ENCODE results near the gene PTPRT.

Gene PTPRT

GRCh38 chr20:42159808-42160207, 1029.9 kb downstream of the PTPRT start:
- no peak for DNase-seq

- DNase-seq: no peak
Measured at GRCh38 chr20:42158272-42158671, 1031.4 kb downstream of the PTPRT start.

DNA sequence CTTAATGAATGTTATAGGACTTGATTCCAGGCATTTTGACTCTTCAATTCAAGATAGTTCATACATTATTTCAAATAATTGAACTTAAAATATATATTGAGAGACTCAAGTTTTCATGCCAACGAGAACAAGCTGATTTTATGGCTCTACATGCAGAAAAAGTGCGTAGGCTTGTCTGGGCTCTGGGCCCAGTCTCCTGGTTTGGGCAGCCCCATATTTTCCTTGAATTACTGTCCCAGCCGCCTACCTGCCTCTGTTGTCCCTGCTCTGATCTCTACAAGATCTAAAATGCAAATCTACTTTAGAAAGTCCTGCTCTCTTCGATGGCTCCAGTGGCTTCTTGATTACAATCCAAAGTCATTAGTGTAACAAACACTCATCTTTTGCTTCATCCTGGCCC, 1034.1 kb downstream of the PTPRT start:
- DNase-seq: no peak

GRCh38 chr20:42152575-42152974, 1037.1 kb downstream of the PTPRT start:
- no peak for DNase-seq

GRCh38 chr20:42150230-42150629, 1039.5 kb downstream of the PTPRT start:
- no peak for DNase-seq

GRCh38 chr20:42138729-42139128, 1051.0 kb downstream of the PTPRT start:
- no peak for DNase-seq

- no peak for DNase-seq
Measured at GRCh38 chr20:42134265-42135098, 1055.2 kb downstream of the PTPRT start.

DNA sequence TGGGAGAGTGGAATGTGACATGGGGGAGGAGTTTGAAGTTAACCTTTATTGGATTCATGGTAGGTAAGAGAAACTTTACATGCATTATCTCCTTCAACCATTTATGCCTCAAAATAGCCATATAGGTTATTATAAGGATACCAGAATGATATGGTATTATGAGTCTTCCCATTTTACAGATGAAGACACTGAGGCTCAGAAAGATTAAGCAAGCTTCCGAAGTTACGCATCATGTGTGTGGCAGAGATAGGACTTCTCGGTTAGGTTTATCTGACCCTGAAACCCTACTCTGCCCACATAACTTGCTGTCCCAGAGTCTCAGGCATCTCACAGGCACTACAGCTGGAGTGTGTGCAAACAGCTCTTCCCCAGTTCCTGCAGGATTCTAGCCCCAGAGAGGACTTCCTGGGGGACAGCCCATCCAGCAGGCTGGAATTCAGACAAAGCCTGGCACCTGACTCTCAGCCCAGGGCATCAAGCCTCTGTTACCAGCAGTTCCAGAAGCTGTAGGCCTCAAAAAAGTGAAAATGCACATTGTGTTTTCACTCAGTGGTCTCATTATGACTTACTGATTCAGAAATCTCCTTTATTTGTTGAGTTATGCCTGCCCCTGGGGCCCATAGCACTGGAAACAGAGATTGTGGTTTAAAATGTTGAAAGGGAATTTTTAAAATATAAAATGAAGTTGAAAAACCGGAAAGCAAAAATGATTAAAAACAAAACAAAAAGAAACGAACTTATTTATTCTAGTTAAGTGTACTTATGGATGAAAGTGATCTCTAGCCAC, 1058.7 kb downstream of the PTPRT start:
- no peak for DNase-seq

DNA sequence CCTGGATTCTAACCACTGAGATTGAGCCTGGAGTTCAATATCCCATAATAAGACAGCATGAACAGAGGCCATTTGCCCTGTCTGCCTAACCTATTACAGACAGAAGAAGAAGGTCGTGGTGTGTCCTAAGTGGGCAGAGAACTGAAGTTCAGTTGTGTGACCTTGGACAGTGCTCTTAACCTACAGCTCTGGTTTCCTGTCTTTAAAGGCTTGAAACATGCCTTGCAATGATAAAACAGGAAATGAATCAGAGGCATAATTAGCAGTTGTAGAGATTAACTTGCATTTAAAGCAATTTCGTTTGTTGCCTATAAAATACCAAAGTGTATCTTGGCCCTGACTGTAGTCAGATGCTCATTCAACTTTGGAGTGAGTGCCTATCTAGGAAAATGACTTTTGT, 1064.3 kb downstream of the PTPRT start:
- DNase-seq: no peak

GRCh38 chr20:42123981-42124473, 1065.7 kb downstream of the PTPRT start:
- DNase-seq: no peak

GRCh38 chr20:42118409-42119125, 1071.1 kb downstream of the PTPRT start:
- DNase-seq: no peak

DNA sequence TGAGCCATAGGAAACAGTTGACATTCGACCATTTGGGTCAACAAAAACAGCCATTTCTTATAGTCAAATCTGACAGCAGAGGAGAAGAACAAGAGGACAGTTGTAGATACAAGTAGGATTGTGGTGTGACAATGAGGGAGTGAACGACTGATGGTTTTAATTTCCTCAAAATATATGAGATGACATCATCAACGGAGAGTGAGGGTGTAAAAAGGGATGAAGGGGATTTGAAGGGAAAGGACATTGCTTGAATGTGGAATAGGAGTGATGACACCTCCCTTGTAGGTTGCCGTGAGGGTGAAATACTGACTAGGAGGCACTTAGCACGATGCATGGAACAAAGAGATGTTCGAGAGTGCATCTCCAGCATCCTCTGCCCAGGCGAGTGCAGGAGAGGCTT, 1071.7 kb downstream of the PTPRT start:
- no peak for DNase-seq

DNA sequence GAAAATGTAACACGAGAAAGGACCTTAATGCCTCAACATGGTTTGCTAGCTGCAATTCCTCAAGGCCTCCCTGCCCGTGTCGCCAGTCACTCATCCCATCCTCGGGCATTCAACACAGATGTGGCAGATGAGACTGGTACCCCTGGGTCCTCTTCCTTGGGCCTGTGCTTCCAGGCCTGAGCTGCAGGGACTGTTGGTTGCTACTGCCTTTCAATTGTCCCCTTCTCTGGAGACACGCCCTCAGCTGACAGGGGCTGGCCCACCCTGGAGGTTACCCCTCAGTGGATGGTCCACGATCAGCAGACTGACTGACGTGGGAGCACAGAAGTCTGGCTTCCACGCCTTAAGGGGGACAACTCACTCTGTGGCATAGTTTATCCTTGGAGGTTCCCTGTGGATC, 1076.5 kb downstream of the PTPRT start:
- no peak for DNase-seq

DNA sequence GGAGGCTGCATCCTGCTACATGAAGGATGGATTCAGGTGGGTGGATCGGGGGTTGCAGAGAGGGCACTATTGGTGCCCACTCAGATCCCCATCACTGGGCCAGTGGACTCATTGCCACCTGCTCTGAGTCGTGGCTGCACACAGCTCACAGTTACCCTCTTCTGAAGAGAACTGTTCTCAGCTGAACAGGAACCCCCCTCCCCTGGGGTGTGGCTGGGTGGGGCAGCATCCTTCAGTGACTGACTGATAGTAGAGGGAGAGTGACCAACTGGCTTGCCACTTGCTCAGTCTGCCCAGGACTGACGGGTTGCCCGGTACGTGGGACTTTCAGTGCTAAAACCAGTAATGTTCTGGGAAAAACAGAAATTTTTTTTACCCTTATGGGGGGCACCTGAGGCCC, 1077.5 kb downstream of the PTPRT start:
- no peak for DNase-seq

- no peak for DNase-seq
Measured at GRCh38 chr20:42111349-42111748, 1078.4 kb downstream of the PTPRT start.

GRCh38 chr20:42110301-42110700, 1079.4 kb downstream of the PTPRT start:
- DNase-seq: no peak

GRCh38 chr20:42102000-42102399, 1087.7 kb downstream of the PTPRT start:
- DNase-seq: no peak

GRCh38 chr20:42100137-42100704, 1089.5 kb downstream of the PTPRT start:
- DNase-seq: no peak

DNA sequence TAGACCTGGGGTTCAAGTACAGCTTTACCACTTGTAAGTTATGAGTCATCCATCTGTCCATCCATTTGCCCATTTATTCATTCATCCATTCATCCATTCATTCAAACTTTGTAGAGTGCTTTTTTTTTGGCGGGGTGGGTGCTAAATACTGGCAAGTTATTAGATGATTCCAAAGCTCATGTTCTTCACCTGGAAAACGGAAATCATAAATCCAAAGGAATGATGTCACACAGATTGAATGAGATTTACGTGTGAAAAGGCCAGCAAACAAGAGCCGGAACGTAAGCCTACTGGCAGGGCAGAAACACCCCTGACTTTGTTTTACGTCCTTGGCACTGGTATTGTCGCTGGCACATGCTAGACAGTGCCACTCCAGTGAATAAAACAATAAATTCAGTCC, 1090.6 kb downstream of the PTPRT start:
- no peak for DNase-seq

DNA sequence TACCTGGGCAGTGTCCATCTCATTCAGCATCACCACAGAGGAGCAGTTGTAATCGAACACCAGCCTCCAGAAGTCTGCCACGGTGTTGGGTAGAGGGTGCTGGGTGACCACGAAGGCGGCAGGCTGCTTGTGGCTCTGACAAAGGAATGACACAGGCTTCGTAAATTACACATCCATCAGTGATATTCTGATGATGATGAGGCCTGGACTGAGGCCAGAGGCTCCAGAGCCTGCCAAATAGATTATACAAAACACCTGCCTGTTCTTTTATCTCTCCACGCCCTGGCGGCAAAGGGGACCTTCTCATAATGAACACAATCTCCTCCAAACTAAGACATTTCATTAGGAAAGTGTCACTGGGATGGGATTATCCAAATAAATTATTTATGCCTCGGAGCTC, 1091.3 kb downstream of the PTPRT start:
- DNase-seq: no peak

DNA sequence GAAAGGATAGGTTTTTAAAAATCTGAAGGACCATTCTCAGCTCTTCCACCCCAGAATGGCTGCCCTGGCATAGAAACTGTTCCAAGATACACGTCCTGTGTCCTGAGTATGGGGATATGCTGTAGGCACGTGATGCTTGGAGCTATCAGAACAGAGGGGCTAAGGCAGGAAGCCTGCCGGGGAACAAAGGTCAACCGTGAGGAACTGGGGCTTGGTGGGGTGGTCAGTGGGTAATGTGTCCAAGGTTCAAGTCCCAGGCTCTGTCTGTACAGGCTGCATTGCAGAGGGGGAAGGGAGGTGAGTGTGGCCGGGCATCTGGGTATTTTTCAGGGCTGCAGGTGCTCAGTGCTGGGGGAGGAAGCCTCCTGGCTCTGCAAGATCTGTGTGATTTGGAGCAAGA, 1092.0 kb downstream of the PTPRT start:
- DNase-seq: no peak

- DNase-seq: no peak
Measured at GRCh38 chr20:42095221-42095620, 1094.5 kb downstream of the PTPRT start.
